ENCODE results near the gene DHX30. TPM values are rescaled to one million over a fixed set of nuclear protein-coding genes. Genes with fewer than 3 reads are reported as not detected.

Gene DHX30
- total and polyA plus RNA-seq, 2 experiments from 2014 or later = 47.8 to 51.3 TPM

DNA sequence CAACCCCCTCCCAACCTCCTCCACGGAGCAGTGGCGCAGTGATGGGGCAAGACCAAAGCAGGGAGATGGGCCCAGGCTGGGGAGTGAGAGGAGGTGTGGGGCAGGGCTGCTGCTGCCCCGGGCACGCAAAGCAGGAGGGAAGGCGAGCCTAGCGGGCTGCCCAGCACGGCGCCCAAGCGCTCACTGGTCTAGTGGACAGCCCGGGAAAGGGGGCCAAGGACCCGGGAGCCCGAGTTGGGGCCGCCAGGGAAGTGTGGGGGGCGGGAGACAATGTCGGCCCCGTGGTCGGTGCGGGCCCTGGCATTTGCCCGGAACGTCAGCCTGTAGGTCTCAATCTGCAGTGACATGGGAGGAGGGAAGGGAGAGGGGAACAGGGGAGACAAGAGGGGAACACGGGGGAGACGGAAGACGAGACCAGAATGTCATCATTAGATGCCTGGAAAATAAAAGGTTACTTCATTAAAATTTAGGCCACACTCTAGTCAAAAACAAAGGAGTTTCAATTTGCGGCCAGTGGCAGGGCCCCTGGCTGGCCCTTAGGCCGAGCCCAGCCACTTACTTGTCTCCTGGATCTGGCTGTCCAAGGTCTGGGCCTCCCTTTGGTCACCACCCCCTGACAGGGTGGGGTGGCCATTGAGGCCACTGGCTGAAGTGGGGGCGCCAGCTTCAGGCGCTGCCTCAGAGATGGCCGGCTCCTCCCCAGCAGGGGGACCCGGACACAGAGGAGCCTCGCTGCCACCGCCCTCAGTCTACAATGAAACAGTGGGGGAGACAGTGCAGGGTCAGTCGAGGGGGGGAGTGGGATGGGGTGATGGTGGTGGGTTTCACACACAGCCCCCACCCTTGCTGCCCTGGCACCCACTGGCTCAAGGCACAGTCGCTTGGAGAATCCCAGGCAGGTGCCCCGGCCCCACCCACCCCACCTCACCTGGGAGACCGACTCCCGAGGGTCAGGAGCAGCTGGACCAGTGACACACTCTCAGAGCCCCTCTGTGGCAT lies 50.0 kb downstream of the DHX30 start:
- Histone ChIP-seq H3K27me3 (no peaks in the 10 kb centered on the region), H4K20me1 (ENCODE audit: insufficient read depth, poor library complexity, severe bottlenecking) (peaks cover 3% of the 10 kb centered on the region), H2AFZ (no peak overlapping the region), H3K4me3 (no peak overlapping the region), H3K79me2 (no peaks in the 10 kb centered on the region), H3K4me1 (ENCODE audit: insufficient read depth) (no peaks in the 10 kb centered on the region), H3K9me2 (replicated peaks; ENCODE audit: insufficient read depth) (no peaks in the 10 kb centered on the region), H3K4me2 (no peak overlapping the region), H3K9me3 (ENCODE audit: low read depth) (no peaks in the 10 kb centered on the region), H3K36me3 (replicated peaks; ENCODE audit: insufficient read depth, low read depth) (no peaks in the 10 kb centered on the region), H3K27ac (no peak overlapping the region)
- TF ChIP-seq CTCF (IDR thresholded peaks at IDR 0.05; ENCODE audit: poor library complexity) (no peak), EZH2phosphoT487 (IDR thresholded peaks at IDR 0.05; ENCODE audit: low read depth, severe bottlenecking, unreplicated experiment) (no peak), EZH2 (IDR thresholded peaks at IDR 0.05; ENCODE audit: borderline replicate concordance) (no peak)
- 92% methylated on average over 32 of the region's 36 CpGs for WGBS (ENCODE audit: low lambda C conversion rate, missing lambda C conversion rate)
- no peak for DNase-seq (ENCODE audit: low spot score)

GRCh38 chr3:47854267-47854666 lies 51.3 kb downstream of the DHX30 start:
- no peaks in the 10 kb centered on the region for H3K9me3 ChIP-seq (ENCODE audit: low read depth)
- no peaks in the 10 kb centered on the region for H3K9me2 ChIP-seq (replicated peaks; ENCODE audit: insufficient read depth)
- peaks cover 3% of the 10 kb centered on the region for H4K20me1 ChIP-seq (ENCODE audit: insufficient read depth, poor library complexity, severe bottlenecking)
- no peaks in the 10 kb centered on the region for H3K79me2 ChIP-seq
- H3K4me3 ChIP-seq = no peak overlapping the region
- WGBS (ENCODE audit: low lambda C conversion rate, missing lambda C conversion rate) = 99% methylated on average over 10 of the region's 11 CpGs
- no peak overlapping the region for H3K27ac ChIP-seq
- no peaks in the 10 kb centered on the region for H3K27me3 ChIP-seq
- DNase-seq (ENCODE audit: low spot score) = no peak
- no peaks in the 10 kb centered on the region for H3K4me1 ChIP-seq (ENCODE audit: insufficient read depth)
- H3K4me2 ChIP-seq = no peak overlapping the region
- TF ChIP-seq EZH2phosphoT487 (IDR thresholded peaks at IDR 0.05; ENCODE audit: low read depth, severe bottlenecking, unreplicated experiment) (no peak), CTCF (IDR thresholded peaks at IDR 0.05; ENCODE audit: poor library complexity) (no peak), EZH2 (IDR thresholded peaks at IDR 0.05; ENCODE audit: borderline replicate concordance) (no peak)
- H2AFZ ChIP-seq = no peak overlapping the region
- H3K36me3 ChIP-seq (replicated peaks; ENCODE audit: insufficient read depth, low read depth) = no peaks in the 10 kb centered on the region

- Histone ChIP-seq H3K9me2 (replicated peaks; ENCODE audit: insufficient read depth) (no peaks in the 10 kb centered on the region), H3K4me1 (ENCODE audit: insufficient read depth) (no peaks in the 10 kb centered on the region), H3K4me3 (no peak overlapping the region), H4K20me1 (ENCODE audit: insufficient read depth, poor library complexity, severe bottlenecking) (peaks cover 3% of the 10 kb centered on the region), H3K9me3 (ENCODE audit: low read depth) (no peaks in the 10 kb centered on the region), H3K27ac (no peak overlapping the region), H3K79me2 (no peaks in the 10 kb centered on the region), H2AFZ (no peak overlapping the region), H3K4me2 (no peak overlapping the region), H3K36me3 (replicated peaks; ENCODE audit: insufficient read depth, low read depth) (no peaks in the 10 kb centered on the region), H3K27me3 (no peaks in the 10 kb centered on the region)
- DNase-seq (ENCODE audit: low spot score) = no peak
- 94% methylated on average over 14 of the region's 14 CpGs for WGBS (ENCODE audit: low lambda C conversion rate, missing lambda C conversion rate)
- TF ChIP-seq EZH2 (IDR thresholded peaks at IDR 0.05; ENCODE audit: borderline replicate concordance) (no peak), EZH2phosphoT487 (IDR thresholded peaks at IDR 0.05; ENCODE audit: low read depth, severe bottlenecking, unreplicated experiment) (no peak), CTCF (IDR thresholded peaks at IDR 0.05; ENCODE audit: poor library complexity) (no peak)
Observed at GRCh38 chr3:47854720-47855455, 52.0 kb downstream of the DHX30 start.
